ENCODE data around the gene TDG. TPM values are rescaled to one million over a fixed set of nuclear protein-coding genes. Genes with fewer than 3 reads are reported as not detected.
A peak's percentile ranks its signal among the peaks of the same experiment; 100 is the strongest.

Gene TDG
- polyA plus RNA-seq, 2 of the 4 experiments (the other 2 are of a cell fraction), result 28.7 to 65.4 TPM

DNA sequence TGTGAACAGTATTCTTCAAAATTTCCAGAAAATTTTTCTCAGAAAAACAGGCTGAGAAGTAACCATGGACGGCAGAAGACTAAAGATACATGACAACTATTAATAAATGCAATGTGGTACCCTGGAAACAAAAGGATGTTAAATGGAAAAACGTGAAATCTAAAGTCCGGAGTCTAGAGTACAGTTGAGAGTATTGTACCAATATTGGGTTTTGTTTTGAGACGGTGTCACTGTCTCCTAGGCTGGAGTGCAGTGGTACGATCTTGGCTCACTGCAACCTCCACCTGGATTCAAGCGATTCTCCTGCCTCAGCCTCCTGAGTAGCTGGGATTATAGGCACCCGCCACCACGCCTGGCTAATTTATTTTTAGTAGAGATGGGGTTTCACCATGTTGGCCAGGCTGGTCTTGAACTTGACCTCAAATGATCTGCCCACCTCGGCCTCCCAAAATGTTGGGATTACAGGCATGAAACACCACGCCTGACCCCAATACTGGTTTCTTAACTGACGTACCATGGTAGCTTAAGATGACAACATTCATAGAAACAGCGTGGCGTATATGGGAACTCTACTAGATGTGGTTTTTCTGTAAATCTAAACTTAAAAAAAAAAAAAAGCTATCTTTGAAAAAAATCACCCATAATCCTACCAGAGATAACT lies 16.8 kb upstream of the TDG start:
- Histone ChIP-seq H3K4me2 (no peak overlapping the region), H3K9me3 (no peaks in the 10 kb centered on the region), H3K27ac (no peak overlapping the region), H3K4me3 (no peak overlapping the region), H3K4me1 (no peaks in the 10 kb centered on the region)
- ChIA-PET POLR2A (interaction anchor here (1.0 to 1.5 kb wide), 2 partner anchors 9 to 19 kb away, joined by 4 read pairs; no protein-coding TSS in a partner anchor), CTCF (interaction anchor here (0.7 to 1.7 kb wide), 2 partner anchors 13 to 28 kb away, joined by 3 read pairs; no protein-coding TSS in a partner anchor)
- FAIRE-seq (no peak), ATAC-seq (no peak), DNase-seq (ENCODE audit: low read depth in 1 of 2, low spot score in 1 of 2) (no peak)
- 84% methylated on average over 13 of the region's 13 CpGs for WGBS (ENCODE audit: missing lambda C conversion rate)
- TF ChIP-seq POLR2AphosphoS2 (conservative IDR thresholded peaks at IDR 0.05; ENCODE audit: low read length), result peak; percentile 62; the same call in 1 of the 2 replicates
- TF ChIP-seq, protein P1, sequence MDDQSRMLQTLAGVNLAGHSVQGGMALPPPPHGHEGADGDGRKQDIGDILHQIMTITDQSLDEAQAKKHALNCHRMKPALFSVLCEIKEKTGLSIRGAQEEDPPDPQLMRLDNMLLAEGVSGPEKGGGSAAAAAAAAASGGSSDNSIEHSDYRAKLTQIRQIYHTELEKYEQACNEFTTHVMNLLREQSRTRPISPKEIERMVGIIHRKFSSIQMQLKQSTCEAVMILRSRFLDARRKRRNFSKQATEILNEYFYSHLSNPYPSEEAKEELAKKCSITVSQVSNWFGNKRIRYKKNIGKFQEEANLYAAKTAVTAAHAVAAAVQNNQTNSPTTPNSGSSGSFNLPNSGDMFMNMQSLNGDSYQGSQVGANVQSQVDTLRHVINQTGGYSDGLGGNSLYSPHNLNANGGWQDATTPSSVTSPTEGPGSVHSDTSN (IDR thresholded peaks at IDR 0.05), result no peak

DNA sequence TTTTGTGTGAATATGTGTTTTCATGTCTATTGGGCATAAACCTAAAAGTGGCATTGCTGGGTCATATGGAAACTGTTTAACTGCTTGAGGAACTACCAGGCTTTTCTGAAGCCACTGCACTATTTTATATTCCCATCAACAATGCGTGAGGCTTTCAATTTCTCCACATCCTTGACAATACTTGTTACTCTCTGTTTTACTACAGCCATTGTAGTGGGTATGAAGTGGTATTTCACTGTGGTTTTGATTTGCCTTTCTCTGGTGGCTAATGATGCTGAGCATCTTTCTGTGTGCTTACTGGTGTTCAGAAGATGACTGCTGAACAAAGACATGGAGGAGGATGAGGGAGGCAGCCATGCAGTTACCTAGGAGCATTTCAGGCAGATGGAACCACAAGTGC lies 13.2 kb upstream of the TDG start:
- WGBS (ENCODE audit: missing lambda C conversion rate), result 92% methylated on average over 1 of the region's 1 CpG
- Histone ChIP-seq H3K4me3 (no peak overlapping the region), H3K4me2 (no peak overlapping the region), H3K4me1 (peaks cover 10% of the 10 kb centered on the region), H3K9me3 (no peaks in the 10 kb centered on the region), H3K27ac (no peak overlapping the region)
- ChIA-PET POLR2A (interaction anchor here (4.9 kb wide), 1 partner anchor 22 kb away, joined by 20 read pairs; the partner anchor contains the start of gene HSP90B1), CTCF (interaction anchor here (1.0 kb wide), 1 partner anchor 181 kb away, joined by 3 read pairs; no protein-coding TSS in a partner anchor)
- ATAC-seq (no peak), DNase-seq (ENCODE audit: low read depth in 1 of 2, low spot score in 1 of 2) (no peak), FAIRE-seq (no peak)
- no peak for TF ChIP-seq ZSCAN20 (CRISPR knock-in tag; IDR thresholded peaks at IDR 0.05)
- TF ChIP-seq EHF (CRISPR knock-in tag; IDR thresholded peaks at IDR 0.05), result no peak
- TF ChIP-seq, protein P2, sequence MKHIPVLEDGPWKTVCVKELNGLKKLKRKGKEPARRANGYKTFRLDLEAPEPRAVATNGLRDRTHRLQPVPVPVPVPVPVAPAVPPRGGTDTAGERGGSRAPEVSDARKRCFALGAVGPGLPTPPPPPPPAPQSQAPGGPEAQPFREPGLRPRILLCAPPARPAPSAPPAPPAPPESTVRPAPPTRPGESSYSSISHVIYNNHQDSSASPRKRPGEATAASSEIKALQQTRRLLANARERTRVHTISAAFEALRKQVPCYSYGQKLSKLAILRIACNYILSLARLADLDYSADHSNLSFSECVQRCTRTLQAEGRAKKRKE (CRISPR knock-in tag; IDR thresholded peaks at IDR 0.05; ENCODE audit: low read depth), result no peak
- TF ChIP-seq, protein P3, sequence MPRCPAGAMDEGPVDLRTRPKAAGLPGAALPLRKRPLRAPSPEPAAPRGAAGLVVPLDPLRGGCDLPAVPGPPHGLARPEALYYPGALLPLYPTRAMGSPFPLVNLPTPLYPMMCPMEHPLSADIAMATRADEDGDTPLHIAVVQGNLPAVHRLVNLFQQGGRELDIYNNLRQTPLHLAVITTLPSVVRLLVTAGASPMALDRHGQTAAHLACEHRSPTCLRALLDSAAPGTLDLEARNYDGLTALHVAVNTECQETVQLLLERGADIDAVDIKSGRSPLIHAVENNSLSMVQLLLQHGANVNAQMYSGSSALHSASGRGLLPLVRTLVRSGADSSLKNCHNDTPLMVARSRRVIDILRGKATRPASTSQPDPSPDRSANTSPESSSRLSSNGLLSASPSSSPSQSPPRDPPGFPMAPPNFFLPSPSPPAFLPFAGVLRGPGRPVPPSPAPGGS (IDR thresholded peaks at IDR 0.05), result no peak
- TF ChIP-seq POLR2A (IDR thresholded peaks at IDR 0.05; ENCODE audit: low read length), result no peak
- no peak for TF ChIP-seq BHLHE40 (IDR thresholded peaks at IDR 0.05; ENCODE audit: low read depth, low read length)
- TF ChIP-seq TFCP2L1 (CRISPR knock-in tag; IDR thresholded peaks at IDR 0.05), result no peak
- no peak for TF ChIP-seq JUN (IDR thresholded peaks at IDR 0.05)
- no peak for TF ChIP-seq JUNB (IDR thresholded peaks at IDR 0.05)
- no peak for TF ChIP-seq ESRRA (IDR thresholded peaks at IDR 0.05; ENCODE audit: borderline replicate concordance, low read length)
- TF ChIP-seq CHD4 (IDR thresholded peaks at IDR 0.05; ENCODE audit: borderline replicate concordance), result no peak
- no peak for TF ChIP-seq SREBF2 (IDR thresholded peaks at IDR 0.05)
- TF ChIP-seq HOXA7 (CRISPR knock-in tag; IDR thresholded peaks at IDR 0.05), result no peak

DNA sequence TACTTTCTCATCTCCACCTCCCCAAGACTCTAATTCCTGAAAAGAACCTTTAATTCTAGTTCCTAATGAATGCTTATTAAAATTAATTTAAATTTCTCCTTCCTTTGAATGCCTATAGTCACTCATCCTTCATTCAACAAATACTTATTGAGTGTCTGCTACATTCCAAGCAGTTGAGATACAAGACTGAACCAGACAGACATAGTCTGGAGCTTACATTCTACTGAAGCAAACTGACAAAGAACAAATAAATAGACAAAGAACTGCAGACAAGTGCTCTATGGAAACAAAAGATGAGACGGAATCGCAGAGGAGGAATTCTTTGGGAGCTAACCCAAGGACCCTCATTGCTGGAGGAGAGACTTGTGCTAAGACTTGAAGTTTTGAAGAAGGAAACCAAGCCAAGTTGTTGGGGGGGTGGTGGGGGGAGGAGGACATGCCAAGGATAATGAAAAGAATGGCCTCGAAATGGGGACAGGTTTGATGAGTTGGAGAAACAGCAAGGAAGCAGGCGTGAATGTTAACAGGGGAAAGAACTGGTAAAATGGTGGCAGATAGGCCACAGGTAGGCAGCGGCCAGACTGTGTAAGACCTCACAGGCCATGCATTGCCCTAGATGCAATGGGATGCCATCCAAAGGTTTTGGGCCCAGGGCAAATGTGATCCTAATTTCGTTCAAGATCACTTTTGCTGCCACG lies 9.7 kb upstream of the TDG start:
- peak overlapping the region; percentile 92 to 95 for H3K27ac ChIP-seq
- H3K9me3 ChIP-seq, result no peaks in the 10 kb centered on the region
- 33% methylated on average over 7 of the region's 7 CpGs for WGBS (ENCODE audit: missing lambda C conversion rate)
- H3K4me3 ChIP-seq, result peak overlapping the region; percentile 73
- ChIA-PET CTCF (interaction anchor here (0.9 to 1.5 kb wide), 5 partner anchors 18 to 330 kb away, joined by 3 to 5 read pairs (median 3); no protein-coding TSS in a partner anchor), POLR2A (interaction anchor here (0.6 to 4.9 kb wide), 6 partner anchors 10 to 153 kb away, joined by 3 to 43 read pairs (median 10); partner anchors contain the start of genes HSP90B1 and TDG)
- FAIRE-seq, result no peak
- peaks cover 27% of the 10 kb centered on the region for H3K4me1 ChIP-seq
- DNase-seq (ENCODE audit: low read depth in 1 of 2, low spot score in 1 of 2), result no peak
- TF ChIP-seq HOXA7 (CRISPR knock-in tag; IDR thresholded peaks at IDR 0.05) (no peak), CBX8 (IDR thresholded peaks at IDR 0.05) (no peak), ESRRA (IDR thresholded peaks at IDR 0.05; ENCODE audit: borderline replicate concordance, low read length) (no peak), EHF (CRISPR knock-in tag; IDR thresholded peaks at IDR 0.05) (no peak), TP53 (CRISPR knock-in tag; IDR thresholded peaks at IDR 0.05) (no peak), FOXS1 (CRISPR knock-in tag; IDR thresholded peaks at IDR 0.05) (no peak), JUNB (IDR thresholded peaks at IDR 0.05) (no peak), BHLHE40 (IDR thresholded peaks at IDR 0.05; ENCODE audit: low read depth, low read length) (no peak), RARB (CRISPR knock-in tag; IDR thresholded peaks at IDR 0.05) (no peak)
- peak; percentile 23 to 36; a peak in 3 of 6 replicates for ATAC-seq
- peak overlapping the region; percentile 86 for H3K4me2 ChIP-seq

All from A549 (cell line).